NCI-H1930 (cell line): Measurements from ENCODE around the gene NRG3.
"Not testable (repeated sequence)": the region's sequence is repeated elsewhere in the genome, so short reads cannot be mapped to it uniquely, and the experiment has no call there.

Source experiments
- DNase-seq, 2 experiments: peaks; one replicate each; lab custom pipeline; 2025; lab: John Stamatoyannopoulos, UW

NRG3 gene

DNA sequence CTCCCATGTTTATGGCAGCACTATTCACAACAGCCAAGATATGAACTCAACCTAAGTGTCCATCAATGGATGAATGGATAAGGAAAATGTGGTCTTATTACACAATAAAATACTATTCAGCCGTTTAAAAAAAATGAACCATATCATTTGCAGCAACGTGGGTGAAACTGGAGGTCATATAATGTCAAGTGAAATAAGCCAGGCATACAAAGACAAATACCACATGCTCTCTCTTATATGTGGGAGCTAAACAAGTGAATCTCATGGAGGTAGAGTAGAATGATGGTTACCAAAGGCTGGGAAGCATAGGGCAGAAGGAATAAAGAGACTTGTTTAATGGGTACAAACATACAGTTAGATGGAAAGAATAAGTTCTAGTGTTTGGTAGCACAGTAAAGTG lies 699.1 kb downstream of the NRG3 start:
- DNase-seq: no peak

DNA sequence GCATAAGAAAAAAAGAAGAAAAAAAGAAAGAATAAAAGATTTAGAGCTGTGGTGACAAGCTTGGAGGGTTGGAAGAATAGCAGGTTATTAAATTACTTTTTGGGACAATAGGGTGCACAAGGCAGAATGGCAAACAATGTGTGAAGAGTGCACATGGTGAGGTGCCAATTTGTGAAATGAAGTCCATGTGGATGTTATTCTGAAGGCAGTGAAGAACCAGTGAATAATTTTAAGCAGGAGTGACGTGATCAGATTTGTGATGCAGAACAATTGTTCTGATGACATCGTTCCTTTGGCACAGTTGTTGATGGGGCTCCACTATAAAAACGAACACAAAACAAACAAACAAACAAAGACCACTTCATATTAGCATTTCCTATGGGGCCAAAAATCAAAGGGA lies 700.3 kb downstream of the NRG3 start:
- peak in 1 of 2 experiments; percentile 10 for DNase-seq

DNA sequence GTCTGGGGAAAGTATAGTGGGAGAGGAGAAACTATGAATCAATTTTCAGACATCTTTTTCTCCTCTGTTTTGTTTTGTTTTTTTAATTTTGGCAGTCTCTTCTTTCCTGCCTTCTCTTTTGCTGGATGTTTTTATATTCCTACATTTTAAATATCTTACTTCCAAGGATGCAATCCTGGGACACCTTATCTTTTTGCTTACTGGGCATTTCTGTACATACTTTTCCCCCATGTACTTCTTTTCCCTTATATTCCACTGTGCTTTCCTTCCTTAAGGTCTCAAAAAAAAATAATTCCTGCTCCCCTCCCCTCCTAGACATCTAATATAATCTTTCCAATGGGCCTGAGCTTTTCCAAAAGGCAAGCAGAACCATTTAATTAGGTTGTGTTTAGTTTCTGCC lies 701.1 kb downstream of the NRG3 start:
- no peak for DNase-seq

DNA sequence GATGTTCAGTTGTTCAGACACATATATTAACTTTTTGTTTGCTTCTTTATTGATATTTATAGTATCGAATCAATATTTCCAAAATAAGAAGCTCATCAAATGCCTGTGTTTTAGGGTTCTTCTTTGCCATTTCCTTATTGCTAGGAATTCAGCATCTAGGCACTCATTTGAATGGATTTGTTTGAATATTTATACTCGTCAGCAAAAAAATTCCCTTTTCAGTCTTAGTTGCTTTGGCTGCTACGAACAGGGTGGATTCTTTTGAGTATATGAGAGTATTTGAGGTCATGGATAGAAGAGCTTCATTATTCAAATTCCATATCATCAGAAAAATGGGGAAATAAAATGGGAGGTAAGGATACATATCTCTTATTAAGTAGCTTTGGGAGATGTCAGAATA lies 706.9 kb downstream of the NRG3 start:
- DNase-seq: no peak

DNA sequence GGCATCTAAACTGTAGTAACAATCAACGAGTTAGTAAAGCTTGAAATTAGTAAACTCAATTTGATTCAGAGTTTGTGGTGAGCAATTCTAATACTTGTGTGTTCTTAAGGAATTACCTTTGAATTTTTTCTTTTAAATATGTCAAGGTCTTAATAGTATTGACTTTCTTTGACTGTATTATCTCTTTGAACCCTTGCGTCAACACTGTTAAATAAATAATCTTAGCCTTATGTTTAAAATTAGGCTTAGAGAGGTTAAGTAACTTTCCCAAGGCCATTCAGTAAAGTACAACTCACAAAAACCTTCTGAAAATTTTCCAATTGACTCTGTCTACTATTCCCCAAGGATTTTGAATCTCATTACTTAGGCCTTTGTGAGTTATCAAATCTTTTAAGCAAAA lies 716.4 kb downstream of the NRG3 start:
- DNase-seq: no peak

DNA sequence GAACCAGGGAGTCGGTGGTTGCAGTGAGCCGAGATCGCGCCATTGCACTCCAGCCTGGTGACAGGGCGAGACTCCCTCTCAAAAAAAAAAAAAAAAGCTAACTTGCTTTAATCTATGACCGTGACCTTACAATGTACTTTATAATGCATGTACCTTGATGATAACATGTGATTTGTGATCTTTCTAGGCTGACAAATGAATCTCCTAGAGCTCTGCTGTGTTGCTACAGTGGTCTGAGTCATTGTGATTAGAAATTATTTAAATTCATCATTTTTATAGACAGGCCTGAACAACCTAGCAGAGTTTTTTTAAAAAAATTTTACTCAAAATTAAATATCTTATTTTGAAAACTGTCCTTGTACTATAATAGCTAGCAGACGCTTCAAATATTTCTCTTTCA lies 722.8 kb downstream of the NRG3 start:
- DNase-seq: no peak

DNA sequence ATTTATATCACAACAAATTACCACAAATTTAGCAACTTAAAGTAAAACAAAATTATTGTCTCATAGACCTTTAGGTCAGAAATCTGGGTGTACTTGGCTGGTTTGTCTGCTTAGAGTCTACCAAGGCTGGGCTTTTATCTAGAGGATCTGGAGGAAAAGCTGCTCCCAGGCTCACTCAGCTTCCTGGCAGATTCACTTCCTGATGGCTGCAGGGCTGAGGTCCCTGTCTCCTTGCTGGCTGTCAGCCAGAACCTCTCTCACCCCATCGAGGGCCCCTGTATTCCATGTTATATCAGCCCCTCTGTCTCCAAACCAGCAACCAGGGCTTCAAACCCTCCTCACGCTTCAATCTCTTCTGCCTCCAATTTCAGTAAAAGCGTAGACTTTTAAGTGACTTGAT lies 734.9 kb downstream of the NRG3 start:
- DNase-seq: no peak

DNA sequence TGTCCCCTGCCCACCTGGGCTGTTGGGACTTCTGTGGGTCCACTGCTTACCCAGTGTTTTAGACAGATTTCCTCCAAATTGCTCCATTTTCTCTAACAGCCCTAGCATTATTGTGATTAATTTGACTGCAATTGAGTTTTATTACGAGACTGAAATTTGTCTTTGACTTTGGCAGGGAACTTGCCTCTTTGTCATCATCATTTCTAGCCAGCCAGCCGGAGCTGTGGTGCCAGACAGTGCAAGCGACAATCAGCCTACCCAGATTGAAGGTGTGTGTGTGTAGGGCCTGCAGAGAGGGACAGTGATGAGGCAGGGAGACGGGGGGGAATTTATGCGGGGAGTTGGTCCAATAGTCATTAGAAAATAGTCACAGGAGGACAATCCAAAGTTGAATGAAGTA lies 743.0 kb downstream of the NRG3 start:
- DNase-seq: peak; percentile 31 to 37

DNA sequence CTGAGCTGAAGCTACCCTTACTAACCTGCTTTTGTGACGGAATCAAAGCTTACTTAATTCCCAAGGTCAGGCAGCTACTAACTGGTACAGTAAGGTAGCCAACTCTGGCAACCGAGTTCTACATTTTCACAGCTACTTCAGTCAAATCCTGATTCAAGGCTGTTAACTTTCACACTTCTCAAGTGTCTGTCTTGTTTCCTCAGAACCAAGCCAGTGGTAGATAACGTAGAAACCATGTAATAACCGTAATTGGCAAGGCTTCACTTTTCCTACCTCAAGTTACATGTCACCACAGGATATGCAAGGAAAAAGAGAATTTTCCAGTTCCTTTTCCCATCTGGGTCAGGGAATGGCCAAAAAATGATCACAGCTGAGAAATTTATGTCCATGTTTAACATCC lies 746.7 kb downstream of the NRG3 start:
- DNase-seq: no peak

DNA sequence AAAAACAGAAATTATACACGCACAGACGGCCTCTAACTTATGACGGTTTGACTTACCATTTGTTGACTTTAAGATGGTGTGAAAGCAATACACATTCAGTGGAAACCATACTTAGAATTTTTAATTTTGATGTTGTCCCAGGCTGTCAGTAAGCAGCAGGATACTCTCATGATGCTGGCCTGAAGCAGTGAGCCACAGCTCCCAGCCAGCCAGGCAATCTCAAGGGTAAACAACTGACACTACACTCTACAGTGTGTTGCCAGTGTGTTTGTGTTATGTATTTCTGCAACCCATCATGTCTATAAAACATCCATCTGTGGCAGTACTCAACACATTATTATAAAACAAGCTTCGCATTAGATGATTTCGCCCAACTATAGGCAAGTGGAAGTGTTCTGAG lies 747.5 kb downstream of the NRG3 start:
- no peak for DNase-seq

DNA sequence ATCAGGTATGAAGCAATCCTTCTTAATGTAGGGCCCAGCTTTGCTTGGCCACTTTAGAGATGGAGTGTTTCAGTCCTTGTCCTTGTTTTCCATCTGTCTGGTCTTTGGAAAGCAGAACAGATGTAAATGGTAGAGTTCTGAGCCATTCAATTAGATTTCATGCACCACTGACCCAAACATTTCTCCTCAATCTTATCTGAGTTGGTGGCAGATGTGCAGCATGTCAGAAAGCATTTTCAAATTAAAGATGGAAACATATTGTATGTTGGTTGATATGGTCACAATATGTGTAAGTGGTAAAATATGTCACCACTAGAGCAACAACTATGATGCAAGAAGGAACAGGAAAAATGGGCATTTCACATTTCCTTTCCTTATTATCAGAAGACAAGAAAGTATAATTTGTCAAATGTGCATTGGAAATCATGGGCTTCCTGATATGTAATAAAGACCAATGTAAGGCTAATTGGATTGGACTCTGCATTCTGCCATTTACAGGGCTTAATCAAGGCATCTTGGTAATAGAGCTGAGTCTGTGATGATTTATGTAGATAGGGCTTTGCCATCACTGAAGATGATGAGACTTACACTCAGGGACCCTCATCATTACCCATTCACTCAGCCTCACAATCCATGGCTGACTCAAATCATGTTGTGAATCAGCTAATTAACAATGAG lies 750.7 kb downstream of the NRG3 start:
- DNase-seq: no peak

DNA sequence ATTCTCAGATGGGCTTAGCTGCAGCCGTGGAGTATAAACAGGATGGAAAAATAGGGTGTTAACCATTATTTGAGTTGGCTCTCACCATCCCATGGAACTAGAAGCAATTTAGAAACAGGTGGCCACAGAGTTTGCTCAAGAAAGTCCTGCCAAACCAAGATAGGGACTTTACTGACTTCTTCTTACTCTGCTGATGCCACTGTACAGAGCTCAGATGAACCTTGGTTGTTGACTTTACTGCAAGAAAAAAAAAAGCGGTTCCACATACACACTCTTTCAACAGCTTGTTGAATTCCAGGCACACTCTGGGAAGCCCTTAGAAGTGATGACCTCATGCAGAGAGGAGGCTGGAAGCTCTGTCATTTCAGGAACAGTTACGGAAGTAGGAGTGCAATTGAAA lies 753.4 kb downstream of the NRG3 start:
- DNase-seq: no peak

DNA sequence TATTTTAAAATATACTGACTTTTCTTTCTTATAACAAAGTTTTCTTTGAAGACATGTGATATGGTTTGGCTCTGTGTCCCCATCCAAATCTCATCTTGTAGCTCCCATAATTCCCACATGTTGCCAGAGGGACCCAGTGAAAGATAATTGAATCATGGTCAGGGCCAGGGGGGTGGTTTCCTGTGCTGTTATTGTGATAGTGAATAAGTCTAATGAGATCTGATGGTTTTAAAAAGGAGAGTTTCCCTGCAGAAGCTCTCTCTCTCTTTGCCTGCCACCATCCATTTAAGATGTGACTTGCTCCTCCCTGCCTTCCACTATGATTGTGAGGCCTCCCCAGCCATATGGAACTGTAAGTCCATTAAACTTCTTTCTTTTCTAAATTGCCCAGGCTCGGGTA lies 768.1 kb downstream of the NRG3 start:
- no peak for DNase-seq

DNA sequence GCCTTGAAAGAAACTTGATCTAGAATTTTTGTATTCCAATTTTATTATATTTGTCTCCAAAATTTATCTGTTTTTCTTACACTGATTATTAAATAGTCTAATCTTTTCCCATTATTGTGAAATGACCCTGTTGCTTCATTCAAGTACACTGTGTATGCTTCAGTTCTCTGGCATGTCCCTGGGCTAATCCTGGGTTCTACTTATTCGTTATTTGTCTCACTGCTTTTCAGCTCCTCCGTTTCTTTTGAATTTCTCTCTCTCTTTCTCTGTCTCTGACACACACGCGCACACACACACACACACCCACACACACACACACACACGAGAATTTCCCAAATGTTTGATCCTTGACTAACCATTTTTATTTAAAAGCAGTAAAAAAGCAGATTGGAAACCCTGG lies 768.6 kb downstream of the NRG3 start:
- DNase-seq: no peak

DNA sequence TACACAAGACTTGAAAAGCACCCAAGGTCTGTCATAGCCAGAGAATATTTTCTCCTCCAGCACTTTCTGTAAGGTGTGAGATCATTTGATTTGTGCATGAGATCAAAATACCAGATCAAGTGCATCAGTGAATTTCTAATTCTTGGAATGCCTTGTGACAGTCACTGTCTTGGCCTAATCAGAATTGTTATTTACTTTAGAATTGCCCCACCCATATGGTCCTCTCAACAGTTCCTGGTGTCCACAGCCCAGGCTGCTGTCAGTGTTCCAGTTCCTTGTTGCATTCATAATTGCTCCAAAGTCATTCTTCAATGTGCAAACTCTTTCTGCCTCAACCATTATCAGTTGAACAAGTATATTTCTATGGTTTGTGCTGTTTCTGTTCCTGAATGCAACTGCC lies 770.2 kb downstream of the NRG3 start:
- no peak for DNase-seq

DNA sequence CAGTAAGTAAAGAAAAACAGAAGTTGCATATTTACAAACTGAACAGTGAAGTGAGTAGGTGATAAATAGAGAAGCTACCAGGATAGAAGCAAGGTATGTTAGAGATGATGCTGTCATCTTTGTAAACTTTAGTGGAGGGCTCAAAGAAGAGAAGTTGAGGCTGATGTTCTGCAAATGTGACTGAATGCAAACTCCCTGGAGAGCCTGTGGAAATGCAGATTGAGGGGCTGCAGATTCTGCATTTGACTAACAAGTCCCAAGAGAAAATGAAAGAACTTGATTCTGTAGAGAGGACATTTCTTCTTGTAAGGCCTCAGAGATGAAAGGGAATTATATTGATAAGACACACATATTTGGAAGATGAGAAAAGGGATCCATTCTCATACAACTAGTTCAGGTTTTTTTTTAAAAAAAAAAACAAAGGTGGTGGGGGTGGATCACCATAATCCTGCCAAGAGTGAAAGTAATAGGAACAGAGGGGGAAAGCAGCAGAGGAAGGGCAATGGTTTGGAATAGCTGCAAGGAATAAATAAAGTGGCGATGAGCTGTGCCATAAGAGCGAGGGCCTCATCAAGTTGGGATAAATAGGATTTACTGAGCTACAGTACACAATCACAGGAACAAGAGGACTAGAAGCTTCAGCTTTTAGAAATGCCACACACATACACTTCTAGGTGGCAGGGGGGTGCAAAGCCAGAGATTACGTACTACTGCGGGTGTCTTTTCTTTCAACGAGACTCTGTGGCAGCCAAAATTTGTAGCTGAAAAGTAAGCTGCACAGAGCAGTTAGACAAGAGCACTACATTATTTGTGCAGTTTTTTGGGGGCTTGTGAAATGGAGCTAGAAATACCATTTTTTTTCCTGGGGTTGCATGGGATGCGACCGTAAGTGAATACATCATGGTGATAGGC lies 778.5 kb downstream of the NRG3 start:
- DNase-seq: no peak

DNA sequence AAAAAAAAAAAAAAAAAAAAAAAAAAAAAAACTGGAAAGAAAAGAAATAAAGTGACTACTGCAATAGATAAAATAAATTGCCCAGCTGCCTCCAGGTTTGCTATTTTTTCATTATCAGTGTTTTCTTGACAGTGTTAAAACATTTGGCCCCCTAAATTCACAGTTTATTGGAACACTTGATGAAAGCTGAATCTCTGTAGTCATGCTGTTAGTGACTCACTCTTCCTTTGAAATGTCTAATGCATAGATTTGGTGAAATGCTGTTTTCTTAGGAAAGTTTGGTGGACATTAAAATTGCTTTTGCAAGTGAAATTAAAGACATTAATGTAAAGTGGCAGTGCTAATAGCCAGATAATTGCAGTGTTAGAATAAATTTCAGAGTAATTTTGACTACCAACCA lies 785.2 kb downstream of the NRG3 start:
- no peak for DNase-seq

DNA sequence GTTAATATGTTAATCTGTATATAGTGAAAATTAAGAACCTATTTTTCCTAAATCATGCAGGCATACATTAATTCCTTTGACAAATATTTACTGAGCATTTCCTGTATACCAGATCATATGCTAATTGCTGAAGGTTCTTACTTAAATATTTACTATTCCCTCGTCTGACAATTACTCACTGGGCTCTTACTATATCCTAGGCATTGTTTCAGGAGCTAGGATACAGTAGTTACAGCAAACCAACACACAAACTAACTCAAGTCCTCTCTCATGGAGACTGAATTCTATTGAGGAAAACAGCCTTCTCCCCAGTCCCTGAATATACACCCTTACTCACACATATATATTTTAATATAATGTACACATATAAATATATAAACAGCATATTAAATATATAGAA lies 786.0 kb downstream of the NRG3 start:
- no peak for DNase-seq

DNA sequence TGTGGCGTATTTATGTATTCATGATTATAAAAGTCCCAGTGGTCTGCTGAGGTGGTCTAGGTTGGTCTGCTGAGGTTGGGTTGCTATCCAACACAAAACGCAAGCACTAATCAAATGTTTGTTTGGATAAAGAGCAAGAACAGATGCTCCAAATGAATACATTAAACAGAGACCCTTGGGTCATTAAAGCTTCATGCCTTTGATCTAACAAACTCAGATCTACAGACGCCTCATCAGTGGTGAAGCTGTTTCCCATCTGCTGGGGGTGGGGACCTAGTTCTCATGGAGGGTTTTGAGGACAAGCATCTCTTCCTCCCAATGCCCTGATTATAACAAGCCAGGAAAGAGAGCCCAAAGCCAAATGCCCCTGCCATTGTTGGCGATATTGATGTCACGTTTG lies 786.7 kb downstream of the NRG3 start:
- DNase-seq: no peak

DNA sequence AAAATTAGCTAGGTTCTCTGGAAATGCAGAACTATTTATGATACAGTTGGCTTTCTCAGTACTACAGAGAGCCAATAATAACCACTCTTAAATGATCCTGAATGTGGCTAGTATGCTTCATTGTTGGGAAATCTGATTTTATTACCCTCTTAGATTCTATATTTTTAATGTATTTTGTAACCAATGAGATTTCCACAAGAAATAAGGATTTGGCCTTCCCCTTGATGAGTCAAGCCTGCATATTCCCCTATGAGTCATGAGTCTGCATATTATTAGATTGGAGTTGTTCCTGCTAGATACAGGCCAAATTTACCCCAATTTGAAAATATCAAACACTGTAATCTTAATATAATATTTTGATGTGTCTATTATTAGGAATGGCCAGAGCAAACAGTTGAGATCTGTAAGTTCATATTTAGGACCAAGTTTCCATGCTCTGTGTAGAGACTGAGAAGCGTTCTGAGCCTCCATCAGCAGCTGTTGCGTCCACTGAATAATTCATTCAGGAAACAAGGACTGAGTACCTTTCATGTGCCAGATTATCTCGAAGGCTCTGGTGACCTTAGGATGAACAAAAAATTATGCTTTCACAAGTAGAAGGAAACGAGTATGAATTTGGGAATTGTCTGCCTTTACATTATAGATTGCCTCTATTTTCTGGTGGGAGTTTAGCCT lies 793.4 kb downstream of the NRG3 start:
- DNase-seq: no peak

DNA sequence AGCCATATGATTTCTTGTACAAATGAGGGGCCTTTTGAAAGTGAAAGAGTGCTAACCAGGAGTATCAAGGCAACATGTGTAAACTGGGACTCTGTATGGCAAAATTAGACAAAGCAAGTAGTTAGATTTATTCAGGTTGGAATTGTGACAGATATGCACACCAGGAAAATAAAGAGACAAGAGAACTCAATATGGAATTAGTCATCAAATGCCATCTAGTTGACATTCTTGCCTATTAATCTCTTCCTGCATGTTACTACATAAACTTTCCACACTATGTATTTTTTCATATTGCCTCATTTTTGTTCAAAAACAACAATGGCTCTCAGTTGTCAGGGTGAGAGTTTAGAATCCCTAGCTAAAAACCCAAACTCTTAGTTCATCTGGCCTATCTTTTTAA lies 799.0 kb downstream of the NRG3 start:
- no peak for DNase-seq

DNA sequence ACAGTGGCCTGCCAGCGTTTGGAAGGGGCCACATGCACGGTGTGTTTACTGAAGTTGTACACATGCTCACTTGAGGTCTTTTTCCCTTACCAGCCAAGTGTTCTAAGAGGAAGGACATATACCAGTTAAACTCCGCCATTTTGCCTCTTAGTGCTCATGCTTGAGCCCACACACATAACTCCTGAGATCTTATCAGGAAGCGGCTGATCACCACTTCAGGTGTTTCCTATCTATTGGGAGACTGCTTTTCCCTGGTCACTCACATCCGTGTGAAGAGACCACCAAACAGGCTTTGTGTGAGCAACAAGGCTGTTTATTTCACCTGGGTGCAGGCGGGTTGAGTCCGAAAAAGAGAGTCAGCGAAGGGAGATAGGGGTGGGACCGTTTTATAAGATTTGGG lies 802.9 kb downstream of the NRG3 start:
- DNase-seq: not testable (repeated sequence)

DNA sequence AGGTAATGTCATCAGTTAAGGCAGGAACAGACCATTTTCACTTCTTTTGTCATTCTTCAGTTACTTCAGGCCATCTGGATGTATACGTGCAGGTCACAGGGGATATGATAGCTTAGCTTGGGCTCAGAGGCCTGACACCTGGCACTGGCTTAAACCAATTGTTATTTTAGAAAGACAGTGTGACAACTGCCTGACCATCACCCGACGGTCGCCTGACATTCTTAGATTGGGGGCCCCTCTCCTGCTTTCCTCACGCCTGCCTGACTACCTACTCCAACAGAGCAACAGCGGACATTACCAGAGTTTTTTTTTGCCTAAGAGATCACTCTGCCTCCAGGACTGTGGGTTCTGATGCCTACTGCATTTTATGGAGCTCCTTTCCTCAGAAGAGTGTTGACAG lies 803.5 kb downstream of the NRG3 start:
- DNase-seq: not testable (repeated sequence)
